Endothelial cell of umbilical vein (primary cell): Measurements from ENCODE around the gene MUC4. TPM values are rescaled to one million over a fixed set of nuclear protein-coding genes. Genes with fewer than 3 reads are reported as not detected.
"Not testable (repeated sequence)": the region's sequence is repeated elsewhere in the genome, so short reads cannot be mapped to it uniquely, and the experiment has no call there.

Experiments
- BruUV-seq: library from RNA; stranded (reverse); fragments of 400-500 nt; replicated peaks from 2 replicates; lab custom pipeline; 2021; lab: Mats Ljungman, UMichigan
- CTCF ChIA-PET: fragments of 300-600, 350-600 bp; sonication (Branson Sonifier 250); formaldehyde crosslinking; loops from one replicate; lab custom pipeline; 2021; ENCODE audit warnings: antibody characterized with exemption, inconsistent platforms; lab: Charles Lee
- POLR2A ChIA-PET: fragments of 300-600, 350-600 bp; sonication (Branson Sonifier 250); formaldehyde crosslinking; loops from one replicate; lab custom pipeline; 2021; ENCODE audit warnings: antibody characterized with exemption, inconsistent platforms; lab: Charles Lee
- DNase-seq: peaks from one replicate; pipeline ENCODE4 v3.0.0-alpha.2; 2011; ENCODE audit warnings: low read depth, low spot score
- FAIRE-seq: peaks from 2 replicates; lab custom pipeline; 2011; peaks lifted over from hg19 to GRCh38; lab: Jason Lieb, UNC
- H2AFZ ChIP-seq: 2 replicates; pipeline ENCODE4 v1.6.0; 2012; ENCODE audit warnings: low read depth, low read length, control low read depth, inconsistent platforms
- H3K27ac ChIP-seq: 2 replicates; pipeline ENCODE4 v1.5.1; 2011; ENCODE audit warnings: low read depth, mild to moderate bottlenecking, control low read depth, low read length, moderate library complexity; ENCODE audit not compliant: insufficient read depth
- H3K27me3 ChIP-seq, 2 experiments: 2 replicates each; pipeline versions ENCODE4 v1.6.0 to v1.6.1; 2011; ENCODE audit warnings: low read length in 2 of 2, mixed read lengths in 1 of 2; ENCODE audit not compliant: control insufficient read depth in 2 of 2, insufficient read depth in 2 of 2
- H3K36me3 ChIP-seq, 2 experiments: 2 replicates in 1 of 2; 3 replicates in 1 of 2; pipeline ENCODE4 v1.5.1; 2011; ENCODE audit warnings: low read length in 2 of 2, mild to moderate bottlenecking in 1 of 2, moderate library complexity in 1 of 2; ENCODE audit not compliant: control insufficient read depth in 2 of 2, insufficient read depth in 2 of 2; ENCODE audit errors: extremely low read depth in 1 of 2
- H3K4me1 ChIP-seq: 3 replicates; pipeline ENCODE4 v1.5.1; 2011; ENCODE audit warnings: mild to moderate bottlenecking, low read length; ENCODE audit not compliant: control insufficient read depth, insufficient read depth; ENCODE audit errors: extremely low read depth
- H3K4me2 ChIP-seq: 2 replicates; pipeline ENCODE4 v1.6.1; 2011; ENCODE audit warnings: low read length, control low read depth, mixed read lengths; ENCODE audit not compliant: insufficient read depth
- H3K4me3 ChIP-seq, 3 experiments: fragments of 200-600 bp in 1 of 3; sonication (generic), shearing (Covaris generic) in 1 of 3; replicated peaks in 1 of 3; 2 replicates each; pipeline ENCODE4 v1.5.1; 2011 to 2016; ENCODE audit warnings: control low read depth in 3 of 3, low read length in 3 of 3, mild to moderate bottlenecking in 2 of 3, inconsistent platforms in 1 of 3, low read depth in 1 of 3, moderate library complexity in 1 of 3; ENCODE audit not compliant: insufficient read depth in 1 of 3
- H3K79me2 ChIP-seq: 2 replicates; pipeline ENCODE4 v1.6.0; 2012; ENCODE audit warnings: low read length, inconsistent platforms; ENCODE audit not compliant: control insufficient read depth, insufficient read depth
- H3K9ac ChIP-seq: replicated peaks from 2 replicates; pipeline ENCODE3; 2011; ENCODE audit warnings: low read length, control low read depth; ENCODE audit not compliant: insufficient read depth; ENCODE audit errors: extremely low read depth
- H3K9me1 ChIP-seq: replicated peaks from 3 replicates; pipeline ENCODE4 v1.6.0; 2011; ENCODE audit warnings: mild to moderate bottlenecking, low read length; ENCODE audit not compliant: control insufficient read depth, insufficient read depth; ENCODE audit errors: extremely low read depth
- H3K9me3 ChIP-seq: replicated peaks from 2 replicates; pipeline ENCODE4 v1.5.1; 2012; ENCODE audit warnings: low read length, inconsistent platforms; ENCODE audit not compliant: control insufficient read depth, insufficient read depth
- H4K20me1 ChIP-seq: replicated peaks from 2 replicates; pipeline ENCODE3; 2011; ENCODE audit warnings: mild to moderate bottlenecking, low read length; ENCODE audit not compliant: control insufficient read depth, insufficient read depth; ENCODE audit errors: extremely low read depth
- CTCF ChIP-seq, 2 donors: IDR thresholded peaks; 1 replicate in 1 of 2; 2 replicates in 1 of 2; pipeline ENCODE4 v1.5.1; 2011; ENCODE audit warnings: low read length in 2 of 2, mild to moderate bottlenecking in 2 of 2, moderate library complexity in 2 of 2, control low read depth in 1 of 2, inconsistent platforms in 1 of 2, low read depth in 1 of 2; ENCODE audit not compliant: insufficient read depth in 1 of 2; ENCODE audit errors: extremely low read depth in 1 of 2
- EZH2 ChIP-seq: IDR thresholded peaks from 2 replicates; pipeline ENCODE4 v1.6.1; 2012; ENCODE audit warnings: borderline replicate concordance, low read depth, mild to moderate bottlenecking, moderate library complexity, low read length, inconsistent platforms; ENCODE audit not compliant: severe bottlenecking
- FOS ChIP-seq: IDR thresholded peaks from 2 replicates; pipeline ENCODE4 v1.6.1; 2011; ENCODE audit warnings: mild to moderate bottlenecking, low read length, moderate library complexity, borderline replicate concordance; ENCODE audit not compliant: insufficient read depth
- GATA2 ChIP-seq: IDR thresholded peaks from 2 replicates; pipeline ENCODE4 v1.7.0; 2011; ENCODE audit warnings: low read depth, mild to moderate bottlenecking, moderate library complexity, mixed read lengths, low read length; ENCODE audit not compliant: insufficient read length, insufficient read depth
- JUN ChIP-seq: IDR thresholded peaks from 2 replicates; pipeline ENCODE4 v1.6.1; 2011; ENCODE audit warnings: borderline replicate concordance, low read depth; ENCODE audit not compliant: insufficient read length, insufficient read depth
- MYC ChIP-seq: IDR thresholded peaks from one replicate; pipeline ENCODE4 v1.6.1; 2011; ENCODE audit warnings: mild to moderate bottlenecking, low read depth, low read length
- POLR2A ChIP-seq: IDR thresholded peaks from 2 replicates; pipeline ENCODE4 v1.6.1; 2012; ENCODE audit warnings: low read depth, mild to moderate bottlenecking, control low read depth, low read length
- POLR2AphosphoS5 ChIP-seq: IDR thresholded peaks from 2 replicates; pipeline ENCODE4 v1.6.1; 2012; ENCODE audit warnings: low read depth, mild to moderate bottlenecking, control low read depth, low read length, moderate library complexity; ENCODE audit not compliant: insufficient read depth
- dilution Hi-C: fragments of 300-500 bp; cut with MboI; formaldehyde crosslinking; loops from one replicate; pipeline ENCODE4 v1.15.0; 2019; ENCODE audit warnings: low sequenced_read_pairs; ENCODE audit not compliant: extremely low pct_ligation_motif_present
- intact Hi-C: fragments of 100-400 bp; cut with micrococcal nuclease; formaldehyde crosslinking; loops from one replicate; pipeline ENCODE4 v1.10.0; 2022
- polyA plus RNA-seq, 4 experiments: library from polyadenylated mRNA; depleted of rRNA in 3 of 4; stranded (reverse) in 3 of 4; unstranded in 1 of 4; fragments of >200 nt; gene quantifications; 2 replicates each; pipeline versions ENCODE4 v1.2.1 to v1.2.3, GENCODE V29; 2011 to 2012; ENCODE audit warnings: missing spikeins in 1 of 4
- total RNA-seq: library from RNA; stranded (reverse); gene quantifications from 2 replicates; pipeline ENCODE4 v1.2.3, GENCODE V29; 2021
- TF ChIP-seq, protein P1 (sequence below): IDR thresholded peaks from 2 replicates; pipeline ENCODE4 v1.6.1; 2011; ENCODE audit not compliant: insufficient read depth, insufficient read length

Gene MUC4
- total and polyA plus RNA-seq, 2 donors (not counting 3 experiments of a cell fraction or from before 2014, with no cell fraction given): 0.04 TPM; not detected in 1

- Histone ChIP-seq H3K27ac (no peak overlapping the region), H3K4me2 (no peak overlapping the region), H3K9me1 (no peaks in the 10 kb centered on the region), H3K4me3 (no peak overlapping the region), H3K27me3 (peaks cover 0 to 2% of the 10 kb centered on the region in 2 experiments), H2AFZ (no peak overlapping the region), H3K4me1 (no peaks in the 10 kb centered on the region), H3K9me3 (no peaks in the 10 kb centered on the region), H3K36me3 (no peaks in the 10 kb centered on the region), H3K79me2 (no peaks in the 10 kb centered on the region), H4K20me1 (no peaks in the 10 kb centered on the region), H3K9ac (no peak overlapping the region)
- intact Hi-C loops: no loop called here
- ChIA-PET CTCF (no interaction called here), POLR2A (interaction anchor here (0.6 kb wide), 1 partner anchor 422 kb away, joined by 3 read pairs; no protein-coding TSS in a partner anchor)
- dilution Hi-C loops: no loop called here
- DNase-seq (no peak), FAIRE-seq (no peak)
- TF ChIP-seq POLR2A (no peak), GATA2 (no peak), JUN (no peak), POLR2AphosphoS5 (no peak), EZH2 (no peak), CTCF (IDR thresholded peaks at IDR 0.05; ENCODE audit: extremely low read depth in 1 of 2, insufficient read depth in 1 of 2, low read depth in 1 of 2, low read length in 2 of 2) (no peak), FOS (no peak), MYC (no peak)
- TF ChIP-seq, protein P1, sequence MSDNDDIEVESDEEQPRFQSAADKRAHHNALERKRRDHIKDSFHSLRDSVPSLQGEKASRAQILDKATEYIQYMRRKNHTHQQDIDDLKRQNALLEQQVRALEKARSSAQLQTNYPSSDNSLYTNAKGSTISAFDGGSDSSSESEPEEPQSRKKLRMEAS: no peak
- BruUV-seq: no TSS peak
Measured at GRCh38 chr3:195711813-195712534, 99.8 kb downstream of the MUC4 start.

DNA sequence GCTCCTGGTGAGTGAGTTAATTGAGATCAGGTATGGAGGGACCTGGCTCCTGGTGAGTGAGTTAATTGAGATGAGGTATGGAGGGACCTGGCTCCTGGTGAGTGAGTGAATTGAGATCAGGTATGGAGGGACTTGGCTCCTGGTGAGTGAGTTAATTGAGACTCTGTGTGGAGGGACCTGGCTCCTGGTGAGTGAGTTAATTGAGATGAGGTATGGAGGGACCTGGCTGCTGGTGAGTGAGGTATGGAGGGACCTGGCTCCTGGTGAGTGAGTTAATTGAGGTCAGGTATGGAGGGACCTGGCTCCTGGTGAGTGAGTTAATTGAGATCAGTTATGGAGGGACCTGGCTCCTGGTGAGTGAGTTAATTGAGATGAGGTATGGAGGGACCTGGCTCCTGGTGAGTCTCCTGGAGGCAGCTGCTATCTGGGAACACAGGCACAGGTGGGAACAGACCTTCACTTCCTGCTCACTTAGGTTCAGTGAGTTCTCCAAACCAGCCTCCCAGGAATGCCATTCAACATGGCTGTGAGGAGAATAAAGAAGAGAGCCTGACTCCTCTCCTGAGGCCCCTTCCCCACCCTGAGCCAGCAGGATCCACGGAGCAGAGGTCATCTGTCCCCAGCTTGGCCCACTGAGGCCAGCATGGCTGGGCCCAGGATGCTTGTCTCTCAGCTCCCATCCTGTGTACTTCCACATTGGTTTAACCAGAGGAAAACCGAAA, 100.5 kb downstream of the MUC4 start:
- H3K4me3 ChIP-seq, H3K36me3 ChIP-seq, H3K4me1 ChIP-seq, FAIRE-seq, DNase-seq, H2AFZ ChIP-seq, H3K27ac ChIP-seq, H3K27me3 ChIP-seq, intact Hi-C loops, BruUV-seq, H3K79me2 ChIP-seq, H3K9ac ChIP-seq, H3K9me3 ChIP-seq, H4K20me1 ChIP-seq, POLR2A ChIA-PET, H3K9me1 ChIP-seq, CTCF ChIA-PET, H3K4me2 ChIP-seq, dilution Hi-C loops: not testable (repeated sequence)
